Measurements from ENCODE around the gene SLC30A7.

The SLC30A7 gene

DNA sequence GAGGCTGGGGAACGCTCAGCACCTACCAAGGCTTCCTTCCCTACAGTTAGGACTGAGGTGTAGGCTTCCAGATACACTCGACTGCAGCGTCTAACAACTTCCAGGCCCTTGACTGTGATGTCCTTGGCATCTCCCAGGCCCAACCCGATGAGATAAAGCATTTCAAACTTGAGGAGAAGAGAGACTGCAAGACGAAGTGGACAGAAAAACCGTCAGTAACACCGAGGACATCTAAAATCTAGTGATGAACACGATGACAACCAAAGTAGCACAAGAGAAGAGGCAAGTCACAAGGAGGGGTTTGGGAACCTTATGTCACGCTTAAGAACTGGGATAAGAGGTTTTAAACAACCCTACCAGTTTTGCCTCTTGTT lies 129.4 kb downstream of the SLC30A7 start:
- no peak for DNase-seq (ENCODE audit: extremely low spot score)
- CTCF ChIA-PET, result interaction anchor here (0.9 to 3.6 kb wide), 4 partner anchors 12 to 213 kb away, joined by 3 to 10 read pairs (median 4); no protein-coding TSS in a partner anchor
- POLR2A ChIA-PET, result no interaction called here
- TF ChIP-seq, protein P1, sequence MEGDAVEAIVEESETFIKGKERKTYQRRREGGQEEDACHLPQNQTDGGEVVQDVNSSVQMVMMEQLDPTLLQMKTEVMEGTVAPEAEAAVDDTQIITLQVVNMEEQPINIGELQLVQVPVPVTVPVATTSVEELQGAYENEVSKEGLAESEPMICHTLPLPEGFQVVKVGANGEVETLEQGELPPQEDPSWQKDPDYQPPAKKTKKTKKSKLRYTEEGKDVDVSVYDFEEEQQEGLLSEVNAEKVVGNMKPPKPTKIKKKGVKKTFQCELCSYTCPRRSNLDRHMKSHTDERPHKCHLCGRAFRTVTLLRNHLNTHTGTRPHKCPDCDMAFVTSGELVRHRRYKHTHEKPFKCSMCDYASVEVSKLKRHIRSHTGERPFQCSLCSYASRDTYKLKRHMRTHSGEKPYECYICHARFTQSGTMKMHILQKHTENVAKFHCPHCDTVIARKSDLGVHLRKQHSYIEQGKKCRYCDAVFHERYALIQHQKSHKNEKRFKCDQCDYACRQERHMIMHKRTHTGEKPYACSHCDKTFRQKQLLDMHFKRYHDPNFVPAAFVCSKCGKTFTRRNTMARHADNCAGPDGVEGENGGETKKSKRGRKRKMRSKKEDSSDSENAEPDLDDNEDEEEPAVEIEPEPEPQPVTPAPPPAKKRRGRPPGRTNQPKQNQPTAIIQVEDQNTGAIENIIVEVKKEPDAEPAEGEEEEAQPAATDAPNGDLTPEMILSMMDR (IDR thresholded peaks at IDR 0.05; ENCODE audit: control extremely low read depth, extremely low read depth, low read depth, missing control alignments), result no peak

DNA sequence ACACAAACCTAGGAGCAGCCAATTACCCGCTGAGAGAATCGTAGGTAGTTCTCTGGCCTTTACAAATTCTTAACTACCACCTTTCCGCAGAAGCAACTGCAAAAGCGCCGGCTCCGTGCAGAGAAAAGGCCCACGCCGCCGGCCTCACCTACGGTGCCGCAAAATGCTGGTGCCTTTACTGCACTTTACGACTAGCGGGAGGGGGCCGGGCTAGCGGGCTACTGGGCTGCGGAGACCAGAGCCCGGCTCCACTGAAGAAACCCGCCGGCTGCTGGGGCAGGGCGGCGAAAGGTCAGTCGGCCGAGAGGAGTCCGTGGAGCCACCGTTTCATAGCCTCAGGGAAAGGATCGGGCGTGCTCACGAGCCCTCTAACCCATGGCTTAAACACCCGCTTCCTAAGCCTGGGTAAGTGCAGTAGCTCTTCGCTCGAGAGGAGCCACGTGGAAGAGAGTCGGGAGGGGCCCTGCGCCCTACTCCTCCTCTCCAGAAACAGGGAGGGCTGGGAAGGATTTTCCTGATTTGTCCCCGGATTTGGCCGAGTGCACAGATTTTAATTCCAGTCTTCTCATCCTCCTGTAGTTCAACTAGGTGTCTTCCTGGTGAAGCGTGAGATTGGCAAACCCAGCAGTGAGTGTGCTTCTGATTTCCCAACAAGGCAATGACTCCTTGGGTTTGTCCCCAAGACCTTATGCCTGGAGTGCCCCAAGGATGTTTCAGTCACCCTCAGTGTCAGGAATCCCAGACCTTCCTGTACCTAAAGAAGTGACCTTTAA lies 130.0 kb downstream of the SLC30A7 start, which contains the start of gene DPH5:
DPH5 (minus strand) TSS at position 128 of the 773 bp plus-strand sequence. CDS start 341 bp downstream, outside the sequence.
- ChIA-PET CTCF (interaction anchor here (1.1 to 3.6 kb wide), 4 partner anchors 12 to 212 kb away, joined by 3 to 10 read pairs (median 4); no protein-coding TSS in a partner anchor), POLR2A (interaction anchor here (0.6 kb wide), 1 partner anchor 209 kb away, joined by 5 read pairs; no protein-coding TSS in a partner anchor)
- TF ChIP-seq, protein P1 (IDR thresholded peaks at IDR 0.05; ENCODE audit: control extremely low read depth, extremely low read depth, low read depth, missing control alignments), result no peak
- peak; percentile 84 for DNase-seq (ENCODE audit: extremely low spot score)

DNA sequence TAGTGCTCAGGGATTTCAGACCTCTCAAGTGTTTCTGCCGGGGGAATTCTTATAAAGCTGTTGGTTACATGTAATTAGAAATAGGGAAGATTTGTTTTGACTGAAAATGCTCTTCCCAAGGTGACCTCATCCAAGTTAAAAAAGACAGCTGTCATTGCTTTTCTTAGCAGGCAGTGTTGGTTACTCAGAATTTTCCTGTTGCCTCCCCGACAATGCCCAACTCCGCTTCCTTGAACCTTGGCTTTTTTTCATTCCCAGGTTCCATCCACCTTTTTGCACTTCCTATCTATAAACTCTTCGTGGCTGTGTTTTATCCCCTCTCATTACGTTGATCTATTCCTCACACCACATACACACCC lies 130.5 kb downstream of the SLC30A7 start:
- no peak for DNase-seq (ENCODE audit: extremely low spot score)
- POLR2A ChIA-PET, result interaction anchor here (0.6 kb wide), 1 partner anchor 209 kb away, joined by 5 read pairs; no protein-coding TSS in a partner anchor
- CTCF ChIA-PET, result interaction anchor here (1.1 to 3.6 kb wide), 4 partner anchors 13 to 212 kb away, joined by 3 to 10 read pairs (median 4); no protein-coding TSS in a partner anchor
- TF ChIP-seq, protein P1 (IDR thresholded peaks at IDR 0.05; ENCODE audit: control extremely low read depth, extremely low read depth, low read depth, missing control alignments), result no peak

DNA sequence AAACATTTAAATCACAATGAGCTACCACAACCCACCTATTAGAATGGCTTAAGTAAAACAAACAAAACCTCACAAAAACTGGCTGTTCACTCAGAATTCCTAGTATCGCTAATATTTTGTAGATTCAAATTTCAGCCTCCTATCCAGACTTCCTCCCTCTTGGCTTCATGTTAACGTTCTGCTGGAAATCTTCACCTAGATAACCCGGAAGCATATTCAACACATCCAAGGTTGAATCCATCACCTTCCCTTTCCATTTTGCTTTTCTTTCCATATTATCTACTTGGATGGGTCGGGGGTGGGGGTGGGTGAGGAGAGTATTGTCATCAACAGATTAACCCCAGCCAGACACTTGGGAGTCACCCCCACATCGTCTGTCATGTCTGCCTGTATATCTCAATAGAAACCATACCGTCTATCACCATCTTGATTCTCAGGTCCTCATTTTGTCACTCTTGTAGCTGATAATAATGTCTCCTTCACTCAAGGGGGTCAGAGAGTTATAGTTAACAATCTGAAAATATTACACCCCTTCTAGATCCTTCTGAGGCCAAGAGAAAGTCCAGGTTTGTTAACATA lies 131.4 kb downstream of the SLC30A7 start:
- no peak for DNase-seq (ENCODE audit: extremely low spot score)
- TF ChIP-seq, protein P1 (IDR thresholded peaks at IDR 0.05; ENCODE audit: control extremely low read depth, extremely low read depth, low read depth, missing control alignments), result no peak
- ChIA-PET CTCF (interaction anchor here (1.3 to 3.6 kb wide), 5 partner anchors 10 to 261 kb away, joined by 3 to 10 read pairs (median 5); no protein-coding TSS in a partner anchor), POLR2A (no interaction called here)

DNA sequence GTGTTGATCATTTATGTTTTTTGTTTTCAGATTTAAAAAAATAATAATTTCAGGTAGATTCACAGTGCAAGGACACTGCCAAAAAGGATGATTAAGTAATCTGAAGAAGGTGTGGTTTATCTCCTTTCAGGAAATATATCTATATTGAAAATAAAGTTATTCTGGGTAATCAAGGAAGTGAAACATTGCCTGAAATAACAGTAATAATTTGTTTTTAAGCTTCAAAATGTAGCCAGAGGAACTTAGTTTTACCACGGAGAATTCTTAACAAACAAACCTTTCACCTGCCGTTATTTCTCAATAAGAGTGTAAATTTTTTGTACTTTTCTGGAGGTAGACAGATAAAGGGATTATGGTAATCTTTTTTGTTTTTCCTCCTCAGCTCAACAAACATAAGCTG lies 132.6 kb downstream of the SLC30A7 start:
- ChIA-PET POLR2A (no interaction called here), CTCF (interaction anchor here (0.6 to 3.6 kb wide), 4 partner anchors 9 to 210 kb away, joined by 3 to 10 read pairs (median 4); no protein-coding TSS in a partner anchor)
- TF ChIP-seq, protein P1 (IDR thresholded peaks at IDR 0.05; ENCODE audit: control extremely low read depth, extremely low read depth, low read depth, missing control alignments), result no peak
- no peak for DNase-seq (ENCODE audit: extremely low spot score)

DNA sequence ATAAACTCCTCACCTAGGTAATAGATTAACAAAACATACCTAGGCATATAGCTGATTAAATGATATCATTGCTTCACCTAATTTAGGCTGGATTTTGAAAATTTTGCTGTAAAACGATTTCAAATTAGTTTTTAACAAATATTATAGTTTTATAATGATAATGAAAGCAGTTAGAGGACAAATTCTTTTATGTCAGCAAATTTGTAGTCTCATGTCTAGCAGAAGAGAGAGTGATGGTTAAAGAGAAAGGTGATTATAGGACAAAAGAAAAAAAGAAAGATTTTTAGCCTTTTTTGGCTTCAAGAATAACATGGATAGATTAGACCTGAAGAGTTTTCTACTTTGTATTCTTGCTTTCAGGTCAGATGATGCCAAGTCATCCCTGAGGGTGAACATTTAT lies 133.3 kb downstream of the SLC30A7 start:
- POLR2A ChIA-PET, result no interaction called here
- no peak for DNase-seq (ENCODE audit: extremely low spot score)
- CTCF ChIA-PET, result interaction anchor here (1.6 to 3.4 kb wide), 2 partner anchors 8 to 12 kb away, joined by 5 to 10 read pairs; no protein-coding TSS in a partner anchor
- TF ChIP-seq, protein P1 (IDR thresholded peaks at IDR 0.05; ENCODE audit: control extremely low read depth, extremely low read depth, low read depth, missing control alignments), result no peak
